Endothelial cell of umbilical vein (primary cell): ENCODE data around the gene CTIF. TPM values are rescaled to one million over a fixed set of nuclear protein-coding genes. Genes with fewer than 3 reads are reported as not detected.

ENCODE experiments used
- BruUV-seq: library from RNA; stranded (reverse); fragments of 400-500 nt; replicated peaks from 2 replicates; lab custom pipeline; 2021; lab: Mats Ljungman, UMichigan
- CTCF ChIA-PET: fragments of 300-600, 350-600 bp; sonication (Branson Sonifier 250); formaldehyde crosslinking; loops from one replicate; lab custom pipeline; 2021; ENCODE audit warnings: antibody characterized with exemption, inconsistent platforms; lab: Charles Lee
- POLR2A ChIA-PET: fragments of 300-600, 350-600 bp; sonication (Branson Sonifier 250); formaldehyde crosslinking; loops from one replicate; lab custom pipeline; 2021; ENCODE audit warnings: antibody characterized with exemption, inconsistent platforms; lab: Charles Lee
- DNase-seq: peaks from one replicate; pipeline ENCODE4 v3.0.0-alpha.2; 2011; ENCODE audit warnings: low read depth, low spot score
- FAIRE-seq: peaks from 2 replicates; lab custom pipeline; 2011; peaks lifted over from hg19 to GRCh38; lab: Jason Lieb, UNC
- H2AFZ ChIP-seq: 2 replicates; pipeline ENCODE4 v1.6.0; 2012; ENCODE audit warnings: low read depth, low read length, control low read depth, inconsistent platforms
- H3K27ac ChIP-seq: 2 replicates; pipeline ENCODE4 v1.5.1; 2011; ENCODE audit warnings: low read depth, mild to moderate bottlenecking, control low read depth, low read length, moderate library complexity; ENCODE audit not compliant: insufficient read depth
- H3K27me3 ChIP-seq, 2 experiments: 2 replicates each; pipeline versions ENCODE4 v1.6.0 to v1.6.1; 2011; ENCODE audit warnings: low read length in 2 of 2, mixed read lengths in 1 of 2; ENCODE audit not compliant: control insufficient read depth in 2 of 2, insufficient read depth in 2 of 2
- H3K36me3 ChIP-seq, 2 experiments: 2 replicates in 1 of 2; 3 replicates in 1 of 2; pipeline ENCODE4 v1.5.1; 2011; ENCODE audit warnings: low read length in 2 of 2, mild to moderate bottlenecking in 1 of 2, moderate library complexity in 1 of 2; ENCODE audit not compliant: control insufficient read depth in 2 of 2, insufficient read depth in 2 of 2; ENCODE audit errors: extremely low read depth in 1 of 2
- H3K4me1 ChIP-seq: 3 replicates; pipeline ENCODE4 v1.5.1; 2011; ENCODE audit warnings: mild to moderate bottlenecking, low read length; ENCODE audit not compliant: control insufficient read depth, insufficient read depth; ENCODE audit errors: extremely low read depth
- H3K4me2 ChIP-seq: 2 replicates; pipeline ENCODE4 v1.6.1; 2011; ENCODE audit warnings: low read length, control low read depth, mixed read lengths; ENCODE audit not compliant: insufficient read depth
- H3K4me3 ChIP-seq, 3 experiments: fragments of 200-600 bp in 1 of 3; sonication (generic), shearing (Covaris generic) in 1 of 3; replicated peaks in 1 of 3; 2 replicates each; pipeline ENCODE4 v1.5.1; 2011 to 2016; ENCODE audit warnings: control low read depth in 3 of 3, low read length in 3 of 3, mild to moderate bottlenecking in 2 of 3, inconsistent platforms in 1 of 3, low read depth in 1 of 3, moderate library complexity in 1 of 3; ENCODE audit not compliant: insufficient read depth in 1 of 3
- H3K79me2 ChIP-seq: 2 replicates; pipeline ENCODE4 v1.6.0; 2012; ENCODE audit warnings: low read length, inconsistent platforms; ENCODE audit not compliant: control insufficient read depth, insufficient read depth
- H3K9ac ChIP-seq: replicated peaks from 2 replicates; pipeline ENCODE3; 2011; ENCODE audit warnings: low read length, control low read depth; ENCODE audit not compliant: insufficient read depth; ENCODE audit errors: extremely low read depth
- H3K9me1 ChIP-seq: replicated peaks from 3 replicates; pipeline ENCODE4 v1.6.0; 2011; ENCODE audit warnings: mild to moderate bottlenecking, low read length; ENCODE audit not compliant: control insufficient read depth, insufficient read depth; ENCODE audit errors: extremely low read depth
- H3K9me3 ChIP-seq: replicated peaks from 2 replicates; pipeline ENCODE4 v1.5.1; 2012; ENCODE audit warnings: low read length, inconsistent platforms; ENCODE audit not compliant: control insufficient read depth, insufficient read depth
- H4K20me1 ChIP-seq: replicated peaks from 2 replicates; pipeline ENCODE3; 2011; ENCODE audit warnings: mild to moderate bottlenecking, low read length; ENCODE audit not compliant: control insufficient read depth, insufficient read depth; ENCODE audit errors: extremely low read depth
- CTCF ChIP-seq, 2 donors: IDR thresholded peaks; 1 replicate in 1 of 2; 2 replicates in 1 of 2; pipeline ENCODE4 v1.5.1; 2011; ENCODE audit warnings: low read length in 2 of 2, mild to moderate bottlenecking in 2 of 2, moderate library complexity in 2 of 2, control low read depth in 1 of 2, inconsistent platforms in 1 of 2, low read depth in 1 of 2; ENCODE audit not compliant: insufficient read depth in 1 of 2; ENCODE audit errors: extremely low read depth in 1 of 2
- FOS ChIP-seq: IDR thresholded peaks from 2 replicates; pipeline ENCODE4 v1.6.1; 2011; ENCODE audit warnings: mild to moderate bottlenecking, low read length, moderate library complexity, borderline replicate concordance; ENCODE audit not compliant: insufficient read depth
- GATA2 ChIP-seq: IDR thresholded peaks from 2 replicates; pipeline ENCODE4 v1.7.0; 2011; ENCODE audit warnings: low read depth, mild to moderate bottlenecking, moderate library complexity, mixed read lengths, low read length; ENCODE audit not compliant: insufficient read length, insufficient read depth
- JUN ChIP-seq: IDR thresholded peaks from 2 replicates; pipeline ENCODE4 v1.6.1; 2011; ENCODE audit warnings: borderline replicate concordance, low read depth; ENCODE audit not compliant: insufficient read length, insufficient read depth
- POLR2A ChIP-seq: IDR thresholded peaks from 2 replicates; pipeline ENCODE4 v1.6.1; 2012; ENCODE audit warnings: low read depth, mild to moderate bottlenecking, control low read depth, low read length
- POLR2AphosphoS5 ChIP-seq: IDR thresholded peaks from 2 replicates; pipeline ENCODE4 v1.6.1; 2012; ENCODE audit warnings: low read depth, mild to moderate bottlenecking, control low read depth, low read length, moderate library complexity; ENCODE audit not compliant: insufficient read depth
- dilution Hi-C: fragments of 300-500 bp; cut with MboI; formaldehyde crosslinking; loops from one replicate; pipeline ENCODE4 v1.15.0; 2019; ENCODE audit warnings: low sequenced_read_pairs; ENCODE audit not compliant: extremely low pct_ligation_motif_present
- intact Hi-C: fragments of 100-400 bp; cut with micrococcal nuclease; formaldehyde crosslinking; loops from one replicate; pipeline ENCODE4 v1.10.0; 2022
- polyA plus RNA-seq, 4 experiments: library from polyadenylated mRNA; depleted of rRNA in 3 of 4; stranded (reverse) in 3 of 4; unstranded in 1 of 4; fragments of >200 nt; gene quantifications; 2 replicates each; pipeline versions ENCODE4 v1.2.1 to v1.2.3, GENCODE V29; 2011 to 2012; ENCODE audit warnings: missing spikeins in 1 of 4
- total RNA-seq: library from RNA; stranded (reverse); gene quantifications from 2 replicates; pipeline ENCODE4 v1.2.3, GENCODE V29; 2021
- TF ChIP-seq, protein P1 (sequence below): IDR thresholded peaks from 2 replicates; pipeline ENCODE4 v1.6.1; 2011; ENCODE audit not compliant: insufficient read depth, insufficient read length

The CTIF gene
- total and polyA plus RNA-seq, 2 donors (not counting 3 experiments of a cell fraction or from before 2014, with no cell fraction given) = 20.9 to 57.7 TPM

- H2AFZ ChIP-seq = no peak overlapping the region
- H3K9me3 ChIP-seq = no peaks in the 10 kb centered on the region
- no peaks in the 10 kb centered on the region for H3K79me2 ChIP-seq
- intact Hi-C loops (no loop called here), dilution Hi-C loops (no loop called here)
- no peaks in the 10 kb centered on the region for H4K20me1 ChIP-seq
- H3K4me3 ChIP-seq = no peak overlapping the region
- CTCF ChIA-PET = no interaction called here
- DNase-seq (no peak), FAIRE-seq (peak; percentile 50)
- no peaks in the 10 kb centered on the region for H3K36me3 ChIP-seq
- H3K9ac ChIP-seq = no peak overlapping the region
- peaks cover 57% of the 10 kb centered on the region for H3K4me1 ChIP-seq
- POLR2A ChIA-PET = no interaction called here
- no peaks in the 10 kb centered on the region for H3K9me1 ChIP-seq
- H3K27ac ChIP-seq = no peak overlapping the region
- H3K4me2 ChIP-seq = no peak overlapping the region
- no peaks in the 10 kb centered on the region for H3K27me3 ChIP-seq
- no TSS peak for BruUV-seq
- TF ChIP-seq, protein P1, sequence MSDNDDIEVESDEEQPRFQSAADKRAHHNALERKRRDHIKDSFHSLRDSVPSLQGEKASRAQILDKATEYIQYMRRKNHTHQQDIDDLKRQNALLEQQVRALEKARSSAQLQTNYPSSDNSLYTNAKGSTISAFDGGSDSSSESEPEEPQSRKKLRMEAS = no peak
- TF ChIP-seq POLR2A (no peak), GATA2 (no peak), JUN (no peak), POLR2AphosphoS5 (no peak), FOS (peak; percentile 17), CTCF (IDR thresholded peaks at IDR 0.05; ENCODE audit: extremely low read depth in 1 of 2, insufficient read depth in 1 of 2, low read depth in 1 of 2, low read length in 2 of 2) (no peak)
These were observed 300.3 kb downstream of the CTIF start for GRCh38 chr18:48838921-48839818.
